Sigmoid colon (tissue), 4 donors: ENCODE results near the gene ADAMTSL2.

Experiments
- EP300 ChIP-seq, 4 donors: sonication (generic); formaldehyde crosslinking; IDR thresholded peaks; one replicate each; pipeline ENCODE4 v1.6.1; 2017; ENCODE audit warnings: antibody characterized with exemption in 4 of 4
- POLR2A ChIP-seq, 2 donors: fragments of 450-650 bp; IDR thresholded peaks; one replicate each; pipeline ENCODE4 v1.6.1; 2016; ENCODE audit warnings: antibody characterized with exemption in 2 of 2, mild to moderate bottlenecking in 2 of 2, moderate library complexity in 2 of 2
- TF ChIP-seq, protein P1 (sequence below), 4 experiments: fragments of 450-650 bp in 3 of 4; fragments of 200-600 bp in 1 of 4; IDR thresholded peaks; one replicate each; pipeline ENCODE4 v1.5.1; 2016 to 2019; ENCODE audit warnings: antibody characterized with exemption in 4 of 4, mild to moderate bottlenecking in 3 of 4, moderate library complexity in 2 of 4

DNA sequence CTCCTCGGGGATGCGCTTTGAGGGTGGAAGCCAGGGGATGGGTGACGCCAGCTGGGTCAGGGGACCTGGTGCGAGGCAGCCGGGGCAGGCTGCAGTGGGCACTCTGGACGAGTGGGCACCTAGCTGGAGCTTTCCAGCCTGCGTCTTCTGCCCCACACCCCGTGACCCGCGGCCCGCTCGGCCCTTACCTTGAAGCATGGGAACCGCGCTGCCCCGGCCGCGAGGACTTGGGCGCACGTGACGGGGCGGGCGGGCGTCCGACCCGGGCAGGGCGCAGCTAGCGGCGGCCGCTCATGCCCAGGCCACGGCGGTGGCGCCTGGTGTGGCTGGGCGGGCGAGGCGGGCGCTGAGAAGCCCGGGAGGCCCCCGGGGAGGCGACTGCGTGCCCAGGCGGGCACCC lies 74.4 kb downstream of the ADAMTSL2 start:
- TF ChIP-seq, protein P1, sequence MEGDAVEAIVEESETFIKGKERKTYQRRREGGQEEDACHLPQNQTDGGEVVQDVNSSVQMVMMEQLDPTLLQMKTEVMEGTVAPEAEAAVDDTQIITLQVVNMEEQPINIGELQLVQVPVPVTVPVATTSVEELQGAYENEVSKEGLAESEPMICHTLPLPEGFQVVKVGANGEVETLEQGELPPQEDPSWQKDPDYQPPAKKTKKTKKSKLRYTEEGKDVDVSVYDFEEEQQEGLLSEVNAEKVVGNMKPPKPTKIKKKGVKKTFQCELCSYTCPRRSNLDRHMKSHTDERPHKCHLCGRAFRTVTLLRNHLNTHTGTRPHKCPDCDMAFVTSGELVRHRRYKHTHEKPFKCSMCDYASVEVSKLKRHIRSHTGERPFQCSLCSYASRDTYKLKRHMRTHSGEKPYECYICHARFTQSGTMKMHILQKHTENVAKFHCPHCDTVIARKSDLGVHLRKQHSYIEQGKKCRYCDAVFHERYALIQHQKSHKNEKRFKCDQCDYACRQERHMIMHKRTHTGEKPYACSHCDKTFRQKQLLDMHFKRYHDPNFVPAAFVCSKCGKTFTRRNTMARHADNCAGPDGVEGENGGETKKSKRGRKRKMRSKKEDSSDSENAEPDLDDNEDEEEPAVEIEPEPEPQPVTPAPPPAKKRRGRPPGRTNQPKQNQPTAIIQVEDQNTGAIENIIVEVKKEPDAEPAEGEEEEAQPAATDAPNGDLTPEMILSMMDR (IDR thresholded peaks at IDR 0.05), result no peak
- no peak for TF ChIP-seq POLR2A (IDR thresholded peaks at IDR 0.05)
- TF ChIP-seq EP300 (IDR thresholded peaks at IDR 0.05), result no peak
